Endothelial cell of umbilical vein (primary cell): ENCODE data around the gene C1orf35. TPM values are rescaled to one million over a fixed set of nuclear protein-coding genes. Genes with fewer than 3 reads are reported as not detected.

Experiments
- BruUV-seq: library from RNA; stranded (reverse); fragments of 400-500 nt; replicated peaks from 2 replicates; lab custom pipeline; 2021; lab: Mats Ljungman, UMichigan
- CTCF ChIA-PET: fragments of 300-600, 350-600 bp; sonication (Branson Sonifier 250); formaldehyde crosslinking; loops from one replicate; lab custom pipeline; 2021; ENCODE audit warnings: antibody characterized with exemption, inconsistent platforms; lab: Charles Lee
- POLR2A ChIA-PET: fragments of 300-600, 350-600 bp; sonication (Branson Sonifier 250); formaldehyde crosslinking; loops from one replicate; lab custom pipeline; 2021; ENCODE audit warnings: antibody characterized with exemption, inconsistent platforms; lab: Charles Lee
- DNase-seq: peaks from one replicate; pipeline ENCODE4 v3.0.0-alpha.2; 2011; ENCODE audit warnings: low read depth, low spot score
- FAIRE-seq: peaks from 2 replicates; lab custom pipeline; 2011; peaks lifted over from hg19 to GRCh38; lab: Jason Lieb, UNC
- H2AFZ ChIP-seq: 2 replicates; pipeline ENCODE4 v1.6.0; 2012; ENCODE audit warnings: low read depth, low read length, control low read depth, inconsistent platforms
- H3K27ac ChIP-seq: 2 replicates; pipeline ENCODE4 v1.5.1; 2011; ENCODE audit warnings: low read depth, mild to moderate bottlenecking, control low read depth, low read length, moderate library complexity; ENCODE audit not compliant: insufficient read depth
- H3K27me3 ChIP-seq, 2 experiments: 2 replicates each; pipeline versions ENCODE4 v1.6.0 to v1.6.1; 2011; ENCODE audit warnings: low read length in 2 of 2, mixed read lengths in 1 of 2; ENCODE audit not compliant: control insufficient read depth in 2 of 2, insufficient read depth in 2 of 2
- H3K36me3 ChIP-seq, 2 experiments: 2 replicates in 1 of 2; 3 replicates in 1 of 2; pipeline ENCODE4 v1.5.1; 2011; ENCODE audit warnings: low read length in 2 of 2, mild to moderate bottlenecking in 1 of 2, moderate library complexity in 1 of 2; ENCODE audit not compliant: control insufficient read depth in 2 of 2, insufficient read depth in 2 of 2; ENCODE audit errors: extremely low read depth in 1 of 2
- H3K4me1 ChIP-seq: 3 replicates; pipeline ENCODE4 v1.5.1; 2011; ENCODE audit warnings: mild to moderate bottlenecking, low read length; ENCODE audit not compliant: control insufficient read depth, insufficient read depth; ENCODE audit errors: extremely low read depth
- H3K4me2 ChIP-seq: 2 replicates; pipeline ENCODE4 v1.6.1; 2011; ENCODE audit warnings: low read length, control low read depth, mixed read lengths; ENCODE audit not compliant: insufficient read depth
- H3K4me3 ChIP-seq, 3 experiments: fragments of 200-600 bp in 1 of 3; sonication (generic), shearing (Covaris generic) in 1 of 3; replicated peaks in 1 of 3; 2 replicates each; pipeline ENCODE4 v1.5.1; 2011 to 2016; ENCODE audit warnings: control low read depth in 3 of 3, low read length in 3 of 3, mild to moderate bottlenecking in 2 of 3, inconsistent platforms in 1 of 3, low read depth in 1 of 3, moderate library complexity in 1 of 3; ENCODE audit not compliant: insufficient read depth in 1 of 3
- H3K79me2 ChIP-seq: 2 replicates; pipeline ENCODE4 v1.6.0; 2012; ENCODE audit warnings: low read length, inconsistent platforms; ENCODE audit not compliant: control insufficient read depth, insufficient read depth
- H3K9ac ChIP-seq: replicated peaks from 2 replicates; pipeline ENCODE3; 2011; ENCODE audit warnings: low read length, control low read depth; ENCODE audit not compliant: insufficient read depth; ENCODE audit errors: extremely low read depth
- H3K9me1 ChIP-seq: replicated peaks from 3 replicates; pipeline ENCODE4 v1.6.0; 2011; ENCODE audit warnings: mild to moderate bottlenecking, low read length; ENCODE audit not compliant: control insufficient read depth, insufficient read depth; ENCODE audit errors: extremely low read depth
- H3K9me3 ChIP-seq: replicated peaks from 2 replicates; pipeline ENCODE4 v1.5.1; 2012; ENCODE audit warnings: low read length, inconsistent platforms; ENCODE audit not compliant: control insufficient read depth, insufficient read depth
- H4K20me1 ChIP-seq: replicated peaks from 2 replicates; pipeline ENCODE3; 2011; ENCODE audit warnings: mild to moderate bottlenecking, low read length; ENCODE audit not compliant: control insufficient read depth, insufficient read depth; ENCODE audit errors: extremely low read depth
- EZH2 ChIP-seq: IDR thresholded peaks from 2 replicates; pipeline ENCODE4 v1.6.1; 2012; ENCODE audit warnings: borderline replicate concordance, low read depth, mild to moderate bottlenecking, moderate library complexity, low read length, inconsistent platforms; ENCODE audit not compliant: severe bottlenecking
- FOS ChIP-seq: IDR thresholded peaks from 2 replicates; pipeline ENCODE4 v1.6.1; 2011; ENCODE audit warnings: mild to moderate bottlenecking, low read length, moderate library complexity, borderline replicate concordance; ENCODE audit not compliant: insufficient read depth
- GATA2 ChIP-seq: IDR thresholded peaks from 2 replicates; pipeline ENCODE4 v1.7.0; 2011; ENCODE audit warnings: low read depth, mild to moderate bottlenecking, moderate library complexity, mixed read lengths, low read length; ENCODE audit not compliant: insufficient read length, insufficient read depth
- JUN ChIP-seq: IDR thresholded peaks from 2 replicates; pipeline ENCODE4 v1.6.1; 2011; ENCODE audit warnings: borderline replicate concordance, low read depth; ENCODE audit not compliant: insufficient read length, insufficient read depth
- MYC ChIP-seq: IDR thresholded peaks from one replicate; pipeline ENCODE4 v1.6.1; 2011; ENCODE audit warnings: mild to moderate bottlenecking, low read depth, low read length
- POLR2A ChIP-seq: IDR thresholded peaks from 2 replicates; pipeline ENCODE4 v1.6.1; 2012; ENCODE audit warnings: low read depth, mild to moderate bottlenecking, control low read depth, low read length
- POLR2AphosphoS5 ChIP-seq: IDR thresholded peaks from 2 replicates; pipeline ENCODE4 v1.6.1; 2012; ENCODE audit warnings: low read depth, mild to moderate bottlenecking, control low read depth, low read length, moderate library complexity; ENCODE audit not compliant: insufficient read depth
- dilution Hi-C: fragments of 300-500 bp; cut with MboI; formaldehyde crosslinking; loops from one replicate; pipeline ENCODE4 v1.15.0; 2019; ENCODE audit warnings: low sequenced_read_pairs; ENCODE audit not compliant: extremely low pct_ligation_motif_present
- intact Hi-C: fragments of 100-400 bp; cut with micrococcal nuclease; formaldehyde crosslinking; loops from one replicate; pipeline ENCODE4 v1.10.0; 2022
- polyA plus RNA-seq, 4 experiments: library from polyadenylated mRNA; depleted of rRNA in 3 of 4; stranded (reverse) in 3 of 4; unstranded in 1 of 4; fragments of >200 nt; gene quantifications; 2 replicates each; pipeline versions ENCODE4 v1.2.1 to v1.2.3, GENCODE V29; 2011 to 2012; ENCODE audit warnings: missing spikeins in 1 of 4
- total RNA-seq: library from RNA; stranded (reverse); gene quantifications from 2 replicates; pipeline ENCODE4 v1.2.3, GENCODE V29; 2021
- TF ChIP-seq, protein P1 (sequence below): IDR thresholded peaks from 2 replicates; pipeline ENCODE4 v1.6.1; 2011; ENCODE audit not compliant: insufficient read depth, insufficient read length
- TF ChIP-seq, protein P2 (sequence below), 2 donors: IDR thresholded peaks; 1 replicate in 1 of 2; 2 replicates in 1 of 2; pipeline ENCODE4 v1.5.1; 2011; ENCODE audit warnings: low read length in 2 of 2, mild to moderate bottlenecking in 2 of 2, moderate library complexity in 2 of 2, control low read depth in 1 of 2, inconsistent platforms in 1 of 2, low read depth in 1 of 2; ENCODE audit not compliant: insufficient read depth in 1 of 2; ENCODE audit errors: extremely low read depth in 1 of 2

The C1orf35 gene
- total and polyA plus RNA-seq, 2 donors (not counting 3 experiments of a cell fraction or from before 2014, with no cell fraction given) = 19.9 to 21.7 TPM

GRCh38 chr1:228147768-228148167, 44.6 kb upstream of the C1orf35 start:
- POLR2A ChIA-PET = no interaction called here
- TF ChIP-seq EZH2 = no peak
- no peak for TF ChIP-seq GATA2
- TF ChIP-seq POLR2AphosphoS5 = no peak
- no peak for TF ChIP-seq MYC
- TF ChIP-seq, protein P1, sequence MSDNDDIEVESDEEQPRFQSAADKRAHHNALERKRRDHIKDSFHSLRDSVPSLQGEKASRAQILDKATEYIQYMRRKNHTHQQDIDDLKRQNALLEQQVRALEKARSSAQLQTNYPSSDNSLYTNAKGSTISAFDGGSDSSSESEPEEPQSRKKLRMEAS = no peak
- TF ChIP-seq JUN = no peak
- TF ChIP-seq, protein P2, sequence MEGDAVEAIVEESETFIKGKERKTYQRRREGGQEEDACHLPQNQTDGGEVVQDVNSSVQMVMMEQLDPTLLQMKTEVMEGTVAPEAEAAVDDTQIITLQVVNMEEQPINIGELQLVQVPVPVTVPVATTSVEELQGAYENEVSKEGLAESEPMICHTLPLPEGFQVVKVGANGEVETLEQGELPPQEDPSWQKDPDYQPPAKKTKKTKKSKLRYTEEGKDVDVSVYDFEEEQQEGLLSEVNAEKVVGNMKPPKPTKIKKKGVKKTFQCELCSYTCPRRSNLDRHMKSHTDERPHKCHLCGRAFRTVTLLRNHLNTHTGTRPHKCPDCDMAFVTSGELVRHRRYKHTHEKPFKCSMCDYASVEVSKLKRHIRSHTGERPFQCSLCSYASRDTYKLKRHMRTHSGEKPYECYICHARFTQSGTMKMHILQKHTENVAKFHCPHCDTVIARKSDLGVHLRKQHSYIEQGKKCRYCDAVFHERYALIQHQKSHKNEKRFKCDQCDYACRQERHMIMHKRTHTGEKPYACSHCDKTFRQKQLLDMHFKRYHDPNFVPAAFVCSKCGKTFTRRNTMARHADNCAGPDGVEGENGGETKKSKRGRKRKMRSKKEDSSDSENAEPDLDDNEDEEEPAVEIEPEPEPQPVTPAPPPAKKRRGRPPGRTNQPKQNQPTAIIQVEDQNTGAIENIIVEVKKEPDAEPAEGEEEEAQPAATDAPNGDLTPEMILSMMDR (IDR thresholded peaks at IDR 0.05; ENCODE audit: extremely low read depth in 1 of 2, insufficient read depth in 1 of 2, low read depth in 1 of 2, low read length in 2 of 2) = no peak
- TF ChIP-seq POLR2A = no peak
- no peak for TF ChIP-seq FOS
- H3K4me1 ChIP-seq = peaks cover 18% of the 10 kb centered on the region
- FAIRE-seq (no peak), DNase-seq (no peak)
- H3K9me3 ChIP-seq = no peaks in the 10 kb centered on the region
- no peak overlapping the region for H3K4me2 ChIP-seq
- no TSS peak for BruUV-seq
- peaks cover 44% of the 10 kb centered on the region for H3K79me2 ChIP-seq
- H3K9me1 ChIP-seq = no peaks in the 10 kb centered on the region
- no peaks in the 10 kb centered on the region for H4K20me1 ChIP-seq
- intact Hi-C loops = loop anchor here (1.0 kb wide), 2 partner anchors 7 to 15 kb away; partner anchors contain the start of gene GUK1
- H3K4me3 ChIP-seq = no peak overlapping the region
- CTCF ChIA-PET = interaction anchor here (1.2 to 1.6 kb wide), 5 partner anchors 15 to 41 kb away, joined by 3 to 12 read pairs (median 6); partner anchors contain the start of gene IBA57
- H3K27ac ChIP-seq = no peak overlapping the region
- H3K9ac ChIP-seq = no peak overlapping the region
- H2AFZ ChIP-seq = no peak overlapping the region
- H3K27me3 ChIP-seq = no peaks in the 10 kb centered on the region
- dilution Hi-C loops = no loop called here
- H3K36me3 ChIP-seq = peaks cover 0 to 16% of the 10 kb centered on the region in 2 experiments
